Gastrocnemius medialis (tissue), 4 donors: ENCODE measurements around the gene MC2R. TPM values are rescaled to one million over a fixed set of nuclear protein-coding genes. Genes with fewer than 3 reads are reported as not detected.

Source experiments
- ATAC-seq, 2 donors: fragments of 150-250 bp; one replicate each; pipeline ENCODE4 v1.9.1; 2016
- DNase-seq, 2 donors: peaks; one replicate each; pipeline ENCODE4 v3.0.0-alpha.2; 2019
- H3K27ac ChIP-seq, 4 donors: fragments of 200-600 bp; sonication (generic); 1 replicate in 1 of 4; 2 replicates in 3 of 4; pipeline ENCODE4 v1.5.1; 2016 to 2018; ENCODE audit warnings: mild to moderate bottlenecking in 2 of 4, moderate library complexity in 1 of 4
- H3K27me3 ChIP-seq, 3 donors: fragments of 200-600 bp; sonication (generic) in 2 of 3; 1 replicate in 1 of 3; 2 replicates in 2 of 3; pipeline versions ENCODE4 v1.5.1 to v1.6.0; 2016 to 2019; ENCODE audit warnings: mild to moderate bottlenecking in 1 of 3, moderate library complexity in 1 of 3
- H3K36me3 ChIP-seq, 2 donors: fragments of 200-600 bp; sonication (generic) in 1 of 2; one replicate each; pipeline ENCODE4 v1.5.1; 2017 to 2018
- H3K4me1 ChIP-seq, 2 donors: fragments of 200-600 bp; sonication (generic) in 1 of 2; one replicate each; pipeline ENCODE4 v1.5.1; 2016 to 2017; ENCODE audit warnings: mild to moderate bottlenecking in 2 of 2
- H3K4me3 ChIP-seq, 4 donors: fragments of 200-600 bp; sonication (generic) in 3 of 4; 1 replicate in 1 of 4; 2 replicates in 3 of 4; pipeline ENCODE4 v1.5.1; 2016 to 2019; ENCODE audit warnings: mild to moderate bottlenecking in 2 of 4
- H3K9me3 ChIP-seq, 3 donors: fragments of 200-600 bp; sonication (generic) in 2 of 3; 1 replicate in 1 of 3; 2 replicates in 2 of 3; pipeline ENCODE4 v1.5.1; 2016 to 2019
- POLR2A ChIP-seq, 2 donors: fragments of 450-650 bp; IDR thresholded peaks; one replicate each; pipeline ENCODE4 v1.6.1; 2017; ENCODE audit warnings: antibody characterized with exemption in 2 of 2, mild to moderate bottlenecking in 2 of 2, moderate library complexity in 2 of 2
- in situ Hi-C, 4 donors: fragments of 200-750 bp; cut with MboI; loops; one replicate each; pipeline versions ENCODE4 v1.15.0 to v1.8.0; 2017; ENCODE audit warnings: low sequenced_read_pairs in 4 of 4
- intact Hi-C: fragments of 100-400 bp; cut with DNase I; formaldehyde crosslinking; loops from one replicate; pipeline ENCODE4 v1.15.1; 2023; ENCODE audit warnings: low total_unique reads
- total RNA-seq, 4 donors: library from RNA; depleted of rRNA; stranded (reverse); fragments of >200 nt; gene quantifications; one replicate each; pipeline versions ENCODE4 v1.1.0 to v1.2.3, GENCODE V29; 2016
- TF ChIP-seq, protein P1 (sequence below), 5 experiments: fragments of 450-650 bp in 3 of 5; fragments of 200-600 bp in 2 of 5; sonication (generic) in 2 of 5; IDR thresholded peaks in 4 of 5; conservative IDR thresholded peaks in 1 of 5; 1 replicate in 4 of 5; 2 replicates in 1 of 5; pipeline ENCODE4 v1.5.1; 2016 to 2019; ENCODE audit warnings: antibody characterized with exemption in 5 of 5, mild to moderate bottlenecking in 3 of 5, moderate library complexity in 3 of 5

The MC2R gene
- total RNA-seq, 4 donors from 2014 or later: not detected

DNA sequence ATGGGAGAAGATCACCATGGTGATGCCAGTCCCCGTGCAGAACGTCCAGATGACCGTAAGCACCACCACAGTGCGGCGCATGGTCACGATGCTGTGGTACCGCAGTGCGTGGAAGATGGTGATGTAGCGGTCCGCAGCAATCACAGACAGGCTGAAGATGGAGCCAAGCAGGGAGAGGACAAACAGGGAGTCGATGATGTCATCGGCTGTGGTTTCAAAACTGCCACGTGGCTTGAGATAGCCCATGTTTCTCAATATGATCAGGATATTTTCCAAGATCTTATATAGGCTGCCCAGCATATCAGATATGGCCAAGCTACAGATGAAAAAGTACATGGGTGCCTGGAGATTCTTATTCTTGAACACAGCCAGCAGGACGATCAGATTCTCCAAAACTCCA is 30.3 kb downstream of the MC2R start:
- H3K36me3 ChIP-seq: no peaks in the 10 kb centered on the region
- ATAC-seq: no peak
- no peaks in the 10 kb centered on the region for H3K27me3 ChIP-seq
- H3K27ac ChIP-seq: no peak overlapping the region
- intact Hi-C loops: no loop called here
- TF ChIP-seq, protein P1, sequence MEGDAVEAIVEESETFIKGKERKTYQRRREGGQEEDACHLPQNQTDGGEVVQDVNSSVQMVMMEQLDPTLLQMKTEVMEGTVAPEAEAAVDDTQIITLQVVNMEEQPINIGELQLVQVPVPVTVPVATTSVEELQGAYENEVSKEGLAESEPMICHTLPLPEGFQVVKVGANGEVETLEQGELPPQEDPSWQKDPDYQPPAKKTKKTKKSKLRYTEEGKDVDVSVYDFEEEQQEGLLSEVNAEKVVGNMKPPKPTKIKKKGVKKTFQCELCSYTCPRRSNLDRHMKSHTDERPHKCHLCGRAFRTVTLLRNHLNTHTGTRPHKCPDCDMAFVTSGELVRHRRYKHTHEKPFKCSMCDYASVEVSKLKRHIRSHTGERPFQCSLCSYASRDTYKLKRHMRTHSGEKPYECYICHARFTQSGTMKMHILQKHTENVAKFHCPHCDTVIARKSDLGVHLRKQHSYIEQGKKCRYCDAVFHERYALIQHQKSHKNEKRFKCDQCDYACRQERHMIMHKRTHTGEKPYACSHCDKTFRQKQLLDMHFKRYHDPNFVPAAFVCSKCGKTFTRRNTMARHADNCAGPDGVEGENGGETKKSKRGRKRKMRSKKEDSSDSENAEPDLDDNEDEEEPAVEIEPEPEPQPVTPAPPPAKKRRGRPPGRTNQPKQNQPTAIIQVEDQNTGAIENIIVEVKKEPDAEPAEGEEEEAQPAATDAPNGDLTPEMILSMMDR (IDR thresholded peaks at IDR 0.05 in 4 of 5, conservative IDR thresholded peaks at IDR 0.05 in 1 of 5): no peak
- TF ChIP-seq POLR2A (IDR thresholded peaks at IDR 0.05): no peak
- no peak overlapping the region for H3K4me3 ChIP-seq
- DNase-seq: no peak
- in situ Hi-C loops: no loop called here
- H3K4me1 ChIP-seq: no peaks in the 10 kb centered on the region
- H3K9me3 ChIP-seq: no peaks in the 10 kb centered on the region

DNA sequence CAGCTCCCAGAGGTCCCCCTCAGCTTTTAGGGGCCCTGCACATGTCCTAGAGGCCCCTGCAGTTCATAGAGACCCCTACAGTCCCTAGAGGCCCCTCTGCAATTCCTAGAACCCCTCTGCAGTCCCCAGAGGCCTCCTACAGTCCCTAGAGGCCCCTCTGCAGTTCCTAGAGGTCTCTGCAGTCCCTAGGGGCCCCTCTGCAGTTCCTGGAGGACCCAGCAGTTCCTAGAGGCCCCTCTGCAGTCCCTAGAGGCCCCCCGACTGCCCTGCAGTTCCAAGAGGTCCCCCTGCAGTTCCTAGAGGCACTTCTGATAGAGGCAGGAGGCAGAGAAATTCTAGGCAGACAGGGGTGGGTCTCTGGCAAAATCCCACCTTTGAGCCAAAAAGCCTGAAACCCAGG is 35.4 kb downstream of the MC2R start:
- Histone ChIP-seq H3K36me3 (no peaks in the 10 kb centered on the region), H3K27me3 (no peaks in the 10 kb centered on the region), H3K4me1 (no peaks in the 10 kb centered on the region), H3K9me3 (no peaks in the 10 kb centered on the region), H3K4me3 (no peak overlapping the region), H3K27ac (no peak overlapping the region)
- in situ Hi-C loops (no loop called here), intact Hi-C loops (no loop called here)
- TF ChIP-seq POLR2A (IDR thresholded peaks at IDR 0.05): no peak
- TF ChIP-seq, protein P1 (IDR thresholded peaks at IDR 0.05 in 4 of 5, conservative IDR thresholded peaks at IDR 0.05 in 1 of 5): no peak
- no peak for DNase-seq
- no peak for ATAC-seq

DNA sequence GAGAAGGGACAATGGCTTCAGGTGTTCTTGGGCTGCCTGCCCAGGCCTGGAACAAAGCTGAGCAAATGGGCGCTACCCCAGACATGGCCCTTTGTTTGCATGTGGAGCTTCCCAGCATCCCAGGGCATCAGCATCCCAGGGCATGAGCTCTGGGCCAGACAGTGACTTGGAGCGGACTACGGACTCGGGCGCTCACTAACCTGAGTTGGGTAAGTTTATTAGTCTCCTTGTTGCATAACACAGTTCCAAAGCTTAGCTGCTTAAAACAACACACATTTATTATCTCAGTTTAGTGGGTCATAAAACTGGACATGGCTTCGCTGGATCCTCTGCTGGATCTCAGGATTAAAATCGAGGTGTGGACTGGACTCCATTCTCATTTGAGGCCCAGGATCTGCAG is 35.8 kb downstream of the MC2R start:
- no peak for ATAC-seq

DNA sequence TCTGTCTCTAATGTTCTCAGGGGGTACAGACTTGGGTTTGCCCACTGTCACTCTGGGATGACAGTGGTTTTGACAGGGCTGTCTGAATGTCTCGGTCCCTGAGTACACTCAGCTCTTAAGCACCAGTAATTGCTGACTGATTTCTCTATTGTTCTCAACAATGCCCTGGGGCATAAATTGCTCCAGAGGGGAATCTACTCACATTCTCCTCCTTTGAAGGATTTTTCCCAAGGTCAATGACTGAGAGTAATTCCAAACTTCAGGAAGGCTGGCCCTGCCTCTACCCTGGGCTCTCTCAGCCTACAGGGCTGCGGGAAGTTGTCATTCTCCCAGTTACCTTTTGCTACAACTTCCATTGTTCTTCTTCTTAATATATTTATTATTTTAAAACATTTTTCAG is 36.5 kb downstream of the MC2R start:
- intact Hi-C loops: no loop called here

More for the DNA sequence above, 35.8 kb downstream of the MC2R start:
- Histone ChIP-seq H3K27ac (no peak overlapping the region), H3K4me1 (no peaks in the 10 kb centered on the region), H3K36me3 (no peaks in the 10 kb centered on the region), H3K27me3 (no peaks in the 10 kb centered on the region), H3K9me3 (no peaks in the 10 kb centered on the region), H3K4me3 (no peak overlapping the region)
- no peak for DNase-seq
- in situ Hi-C loops (no loop called here), intact Hi-C loops (no loop called here)
- no peak for TF ChIP-seq POLR2A (IDR thresholded peaks at IDR 0.05)
- TF ChIP-seq, protein P1 (IDR thresholded peaks at IDR 0.05 in 4 of 5, conservative IDR thresholded peaks at IDR 0.05 in 1 of 5): no peak

More for the DNA sequence above, 36.5 kb downstream of the MC2R start:
- no peaks in the 10 kb centered on the region for H3K4me1 ChIP-seq
- H3K9me3 ChIP-seq: no peaks in the 10 kb centered on the region
- DNase-seq: no peak
- H3K27ac ChIP-seq: no peak overlapping the region
- no peaks in the 10 kb centered on the region for H3K36me3 ChIP-seq
- in situ Hi-C loops: no loop called here
- no peak overlapping the region for H3K4me3 ChIP-seq
- no peak for ATAC-seq
- TF ChIP-seq, protein P1 (IDR thresholded peaks at IDR 0.05 in 4 of 5, conservative IDR thresholded peaks at IDR 0.05 in 1 of 5): no peak
- no peak for TF ChIP-seq POLR2A (IDR thresholded peaks at IDR 0.05)
- H3K27me3 ChIP-seq: no peaks in the 10 kb centered on the region
